ENCODE results near the gene TSPAN18.

GRCh38 chr11:44748606-44749005 is 21.8 kb downstream of the TSPAN18 start:
- TF ChIP-seq REST (tag by site-specific recombination; IDR thresholded peaks at IDR 0.05) (no peak), CTCF (tag by site-specific recombination; IDR thresholded peaks at IDR 0.05) (no peak), ATF2 (tag by site-specific recombination; IDR thresholded peaks at IDR 0.05; ENCODE audit: low read depth) (no peak), ZNF510 (tag by site-specific recombination; IDR thresholded peaks at IDR 0.05; ENCODE audit: insufficient replicate concordance) (no peak), ZNF776 (tag by site-specific recombination; IDR thresholded peaks at IDR 0.05; ENCODE audit: borderline replicate concordance) (no peak), ZNF214 (tag by site-specific recombination; IDR thresholded peaks at IDR 0.05; ENCODE audit: borderline replicate concordance) (no peak), ZNF639 (tag by site-specific recombination; IDR thresholded peaks at IDR 0.05) (no peak), ZNF274 (IDR thresholded peaks at IDR 0.05; ENCODE audit: low read length) (no peak), ZNF274 (tag by site-specific recombination; IDR thresholded peaks at IDR 0.05; ENCODE audit: borderline replicate concordance) (no peak), TCF7L2 (IDR thresholded peaks at IDR 0.05; ENCODE audit: borderline replicate concordance, low read depth, low read length) (no peak), ZIC2 (tag by site-specific recombination; IDR thresholded peaks at IDR 0.05) (no peak), ZFP37 (tag by site-specific recombination; IDR thresholded peaks at IDR 0.05) (no peak)
